ENCODE measurements around the gene TLE4.
"Not testable (repeated sequence)": the region's sequence is repeated elsewhere in the genome, so short reads cannot be mapped to it uniquely, and the experiment has no call there.

Gene TLE4

GRCh38 chr9:79736051-79736450, 164.3 kb downstream of the TLE4 start:
- H3K4me3 ChIP-seq (ENCODE audit: low read depth, low read length): no peak overlapping the region
- TF ChIP-seq CTCF (IDR thresholded peaks at IDR 0.05; ENCODE audit: insufficient read depth, low read depth, low read length, missing control alignments): no peak
- no peak for DNase-seq (ENCODE audit: low read depth)

GRCh38 chr9:79741381-79741780, 169.6 kb downstream of the TLE4 start:
- no peak for TF ChIP-seq CTCF (IDR thresholded peaks at IDR 0.05; ENCODE audit: insufficient read depth, low read depth, low read length, missing control alignments)
- no peak for DNase-seq (ENCODE audit: low read depth)
- no peak overlapping the region for H3K4me3 ChIP-seq (ENCODE audit: low read depth, low read length)

GRCh38 chr9:79742110-79742721, 170.5 kb downstream of the TLE4 start:
- no peak overlapping the region for H3K4me3 ChIP-seq (ENCODE audit: low read depth, low read length)
- DNase-seq (ENCODE audit: low read depth): no peak
- no peak for TF ChIP-seq CTCF (IDR thresholded peaks at IDR 0.05; ENCODE audit: insufficient read depth, low read depth, low read length, missing control alignments)

- H3K4me3 ChIP-seq (ENCODE audit: low read depth, low read length): no peak overlapping the region
- TF ChIP-seq CTCF (IDR thresholded peaks at IDR 0.05; ENCODE audit: insufficient read depth, low read depth, low read length, missing control alignments): no peak
- no peak for DNase-seq (ENCODE audit: low read depth)
Observed at GRCh38 chr9:79744521-79744920, 172.8 kb downstream of the TLE4 start.

GRCh38 chr9:79745752-79746336, 174.1 kb downstream of the TLE4 start:
- no peak for DNase-seq (ENCODE audit: low read depth)
- no peak for TF ChIP-seq CTCF (IDR thresholded peaks at IDR 0.05; ENCODE audit: insufficient read depth, low read depth, low read length, missing control alignments)

GRCh38 chr9:79751895-79752466, 180.2 kb downstream of the TLE4 start:
- not testable (repeated sequence) for H3K4me3 ChIP-seq (ENCODE audit: low read depth, low read length); DNase-seq (ENCODE audit: low read depth)

More at GRCh38 chr9:79745752-79746336, 174.1 kb downstream of the TLE4 start:
- no peak overlapping the region for H3K4me3 ChIP-seq (ENCODE audit: low read depth, low read length)

- no peak for DNase-seq (ENCODE audit: low read depth)
- TF ChIP-seq CTCF (IDR thresholded peaks at IDR 0.05; ENCODE audit: insufficient read depth, low read depth, low read length, missing control alignments): no peak
- no peak overlapping the region for H3K4me3 ChIP-seq (ENCODE audit: low read depth, low read length)
Observed at GRCh38 chr9:79756414-79756813, 184.6 kb downstream of the TLE4 start.
